NCI-H2081 (cell line): ENCODE measurements around the gene PSTPIP1.

Experiments
- DNase-seq, 2 experiments: peaks; one replicate each; lab custom pipeline; 2025; lab: John Stamatoyannopoulos, UW

The PSTPIP1 gene

GRCh38 chr15:77042955-77043920, 48.3 kb downstream of the PSTPIP1 start:
- no peak for DNase-seq

GRCh38 chr15:77044228-77045042, 49.5 kb downstream of the PSTPIP1 start:
- DNase-seq = no peak

- DNase-seq = no peak
Measured at GRCh38 chr15:77045985-77046384, 51.1 kb downstream of the PSTPIP1 start.

- DNase-seq = no peak
Measured at GRCh38 chr15:77046704-77047412, 51.9 kb downstream of the PSTPIP1 start.

- no peak for DNase-seq
Measured at GRCh38 chr15:77048135-77048876, 53.4 kb downstream of the PSTPIP1 start.

- DNase-seq = no peak
Measured at GRCh38 chr15:77052556-77052955, 57.6 kb downstream of the PSTPIP1 start.

GRCh38 chr15:77053709-77054108, 58.8 kb downstream of the PSTPIP1 start:
- no peak for DNase-seq

GRCh38 chr15:77057072-77057471, 62.1 kb downstream of the PSTPIP1 start:
- no peak for DNase-seq

- no peak for DNase-seq
Measured at GRCh38 chr15:77057685-77058084, 62.8 kb downstream of the PSTPIP1 start.

GRCh38 chr15:77058468-77058867, 63.5 kb downstream of the PSTPIP1 start:
- DNase-seq = no peak

- DNase-seq = no peak
Measured at GRCh38 chr15:77059786-77060361, 64.9 kb downstream of the PSTPIP1 start.

- DNase-seq = no peak
Measured at GRCh38 chr15:77060546-77060945, 65.6 kb downstream of the PSTPIP1 start.

GRCh38 chr15:77063249-77063648, 68.3 kb downstream of the PSTPIP1 start:
- no peak for DNase-seq

GRCh38 chr15:77064063-77064462, 69.1 kb downstream of the PSTPIP1 start:
- DNase-seq = no peak

GRCh38 chr15:77064539-77065308, 69.8 kb downstream of the PSTPIP1 start:
- DNase-seq = no peak

GRCh38 chr15:77066971-77067690, 72.2 kb downstream of the PSTPIP1 start:
- peak in 1 of 2 experiments; percentile 13 for DNase-seq

GRCh38 chr15:77067691-77068367, 72.9 kb downstream of the PSTPIP1 start:
- no peak for DNase-seq

- no peak for DNase-seq
Measured at GRCh38 chr15:77068633-77069032, 73.7 kb downstream of the PSTPIP1 start.

GRCh38 chr15:77069521-77070121, 74.7 kb downstream of the PSTPIP1 start:
- DNase-seq = peak in 1 of 2 experiments; percentile 44
